HG03342 (cell line): Measurements from ENCODE around the gene CD37.
"Not testable (repeated sequence)": the region's sequence is repeated elsewhere in the genome, so short reads cannot be mapped to it uniquely, and the experiment has no call there.

Experiments used
- ATAC-seq: cut with Tn5 transposase; IDR thresholded peaks from one replicate; pipeline ENCODE4 v1.9.1; 2021; ENCODE audit warnings: mild to moderate bottlenecking, moderate library complexity; ENCODE audit not compliant: unreplicated experiment

The CD37 gene

DNA sequence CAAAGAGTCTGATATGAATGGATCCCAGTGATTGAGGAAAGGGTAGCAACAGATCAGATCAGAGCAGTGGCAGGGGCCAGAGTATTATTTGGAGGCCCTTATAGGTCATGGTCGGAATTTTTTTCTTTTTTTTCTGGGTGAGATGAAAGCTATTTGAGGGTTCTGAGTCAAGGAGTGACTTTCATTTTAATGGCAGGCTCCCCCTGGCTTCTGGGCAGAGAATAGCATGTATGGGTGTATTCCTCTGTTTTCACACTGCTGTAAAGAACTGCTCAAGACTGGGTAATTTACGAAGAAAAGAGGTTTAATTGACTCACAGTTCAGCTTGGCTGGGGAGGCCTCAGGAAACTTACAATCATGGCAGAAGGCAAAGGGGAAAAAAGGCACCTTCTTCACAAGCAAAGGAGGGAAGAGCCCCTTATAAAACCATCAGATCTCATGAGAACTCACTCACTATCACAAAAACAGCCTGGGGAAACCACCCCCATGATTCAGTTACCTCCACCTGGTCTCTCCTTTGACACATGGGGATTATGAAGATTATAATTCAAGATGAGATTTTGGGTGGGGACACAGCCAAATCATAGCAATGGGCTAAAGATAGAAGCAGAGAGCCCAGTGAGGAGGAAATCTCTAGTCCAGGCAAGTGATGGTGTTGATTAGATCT, 7.2 kb upstream of the CD37 start:
- ATAC-seq = no peak

DNA sequence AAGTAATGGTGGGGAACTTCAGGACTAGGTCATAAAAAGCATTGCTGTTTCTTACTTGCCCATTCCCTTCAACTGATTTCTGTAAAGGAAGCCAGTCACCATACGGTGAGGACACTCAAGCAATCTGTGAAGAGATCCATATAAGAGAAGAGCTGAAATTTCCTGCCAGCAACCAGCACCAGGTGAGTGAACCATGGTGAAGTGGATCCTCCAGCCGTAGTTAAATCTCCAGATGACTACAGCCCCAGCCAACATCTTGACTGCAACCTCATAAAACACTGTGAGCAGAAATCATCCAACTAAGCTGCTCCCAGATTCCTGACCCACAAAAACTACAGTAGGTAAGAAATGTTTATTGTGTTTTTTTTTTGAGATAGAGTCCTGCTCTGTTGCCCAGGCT, 6.5 kb upstream of the CD37 start:
- ATAC-seq = no peak

DNA sequence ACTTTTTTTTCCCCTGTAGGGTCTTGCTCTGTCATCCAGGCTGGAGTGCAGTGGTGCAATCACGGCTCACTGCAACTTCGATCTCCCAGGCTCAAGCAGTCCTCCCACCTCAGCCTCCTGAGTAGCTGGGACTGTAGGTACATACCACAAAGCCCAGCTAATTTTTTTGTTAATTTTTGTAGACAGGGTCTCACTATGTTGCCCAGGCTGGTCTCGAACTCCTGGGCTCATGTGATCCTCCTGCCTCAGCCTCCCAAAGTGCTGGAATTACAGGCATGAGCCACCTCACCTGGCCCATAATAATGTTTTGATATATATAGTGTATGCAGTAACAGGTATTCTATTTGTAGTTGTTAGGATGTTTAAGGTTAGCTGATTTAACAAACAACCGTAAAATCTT, 4.0 kb upstream of the CD37 start:
- ATAC-seq = not testable (repeated sequence)

DNA sequence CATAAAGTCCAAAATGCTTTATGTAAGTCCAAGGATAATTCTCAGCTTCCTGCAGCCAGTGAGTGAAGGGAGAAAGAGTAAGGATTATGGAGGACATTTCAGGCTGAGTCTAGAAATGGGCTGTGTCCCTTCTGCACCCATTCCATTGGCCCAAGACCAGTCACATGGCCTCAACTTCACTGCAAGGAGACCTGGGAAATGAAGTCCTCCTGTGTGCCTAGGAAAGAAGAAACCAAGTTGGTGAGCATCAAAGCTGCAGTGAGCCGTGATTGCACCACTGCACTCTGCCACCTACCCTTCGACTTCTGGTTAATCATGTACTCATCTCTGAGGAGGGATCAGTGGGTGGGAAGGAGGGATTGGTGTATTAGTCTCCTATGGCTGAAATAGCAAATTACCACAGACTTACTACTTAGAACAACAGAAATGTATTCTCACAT, 3.6 kb upstream of the CD37 start:
- peak; percentile 55 for ATAC-seq

DNA sequence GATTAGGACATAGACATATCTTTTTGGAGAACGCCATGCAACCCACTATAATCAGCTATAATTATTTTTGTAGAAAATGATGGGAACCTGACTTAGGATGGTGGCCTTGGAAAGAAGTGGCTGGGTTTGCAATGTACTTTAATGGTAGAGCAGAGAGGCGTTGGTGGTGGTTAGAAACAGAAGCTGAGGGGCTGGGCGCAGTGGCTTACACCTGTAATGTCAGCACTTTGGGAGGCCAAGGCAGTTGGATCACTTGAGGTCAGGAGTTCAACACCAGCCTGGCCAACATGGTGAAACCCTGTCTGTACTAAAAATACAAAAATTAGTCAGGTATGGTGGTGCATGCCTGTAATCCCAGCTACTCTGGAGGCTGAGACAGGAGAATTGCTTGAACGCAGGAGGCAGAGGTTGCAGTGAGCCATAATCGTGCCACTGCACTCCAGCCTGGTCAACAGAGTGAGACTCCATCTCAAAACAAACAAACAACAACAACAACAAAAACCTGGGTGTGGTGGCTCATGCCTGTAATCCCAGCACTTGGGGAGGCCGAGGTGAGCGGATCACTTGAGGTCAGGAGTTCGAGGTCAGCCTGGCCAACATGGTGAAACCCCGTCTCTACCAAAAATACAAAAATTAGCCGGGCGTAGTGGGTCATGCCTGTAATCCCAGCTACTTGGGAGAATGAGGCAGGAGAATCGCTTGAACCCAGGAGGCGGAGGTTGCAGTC, 2.4 kb upstream of the CD37 start:
- not testable (repeated sequence) for ATAC-seq

DNA sequence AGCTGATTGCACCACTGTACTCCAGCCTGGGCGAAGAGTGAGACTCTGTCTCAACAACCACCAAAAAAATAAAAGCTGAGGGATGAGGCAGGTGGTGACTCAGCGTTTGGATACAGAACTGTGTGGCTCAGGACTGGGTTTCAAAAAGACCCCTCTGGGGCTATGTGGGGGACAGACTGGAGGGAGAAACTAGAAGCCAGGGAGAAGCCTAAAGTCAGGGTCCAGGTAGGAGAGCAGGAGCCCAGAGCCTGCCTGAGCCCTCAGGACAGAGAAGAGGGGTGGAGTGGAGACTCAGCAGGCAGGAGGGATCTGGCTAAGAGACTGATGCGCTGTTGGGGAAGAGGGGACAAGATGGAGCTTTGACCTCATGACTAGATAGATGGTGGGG, 1.8 kb upstream of the CD37 start:
- no peak for ATAC-seq

DNA sequence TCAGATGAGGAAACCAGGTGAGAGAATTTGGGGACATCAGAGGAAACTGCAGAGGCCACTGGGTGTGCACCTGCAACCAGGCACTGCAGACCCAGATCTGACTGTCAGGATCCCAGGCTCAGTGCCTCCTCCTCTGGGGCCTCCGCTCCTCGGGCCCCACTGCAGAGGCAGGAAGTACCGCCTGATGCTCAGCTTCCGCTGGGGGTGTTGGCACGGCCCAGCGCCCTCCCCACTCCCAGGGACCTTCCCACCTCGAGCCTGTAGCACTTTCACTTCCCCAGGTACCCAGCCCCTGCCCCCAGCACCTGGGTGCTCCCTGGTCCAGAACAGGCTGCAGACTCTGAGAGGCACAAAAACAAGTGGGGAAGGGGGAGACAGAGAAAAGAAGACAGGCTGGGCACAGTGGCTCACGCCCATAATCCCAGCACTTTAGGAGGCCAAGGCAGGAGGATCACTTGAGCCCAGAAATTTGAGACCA, 1.4 kb upstream of the CD37 start:
- peak; percentile 39 for ATAC-seq

DNA sequence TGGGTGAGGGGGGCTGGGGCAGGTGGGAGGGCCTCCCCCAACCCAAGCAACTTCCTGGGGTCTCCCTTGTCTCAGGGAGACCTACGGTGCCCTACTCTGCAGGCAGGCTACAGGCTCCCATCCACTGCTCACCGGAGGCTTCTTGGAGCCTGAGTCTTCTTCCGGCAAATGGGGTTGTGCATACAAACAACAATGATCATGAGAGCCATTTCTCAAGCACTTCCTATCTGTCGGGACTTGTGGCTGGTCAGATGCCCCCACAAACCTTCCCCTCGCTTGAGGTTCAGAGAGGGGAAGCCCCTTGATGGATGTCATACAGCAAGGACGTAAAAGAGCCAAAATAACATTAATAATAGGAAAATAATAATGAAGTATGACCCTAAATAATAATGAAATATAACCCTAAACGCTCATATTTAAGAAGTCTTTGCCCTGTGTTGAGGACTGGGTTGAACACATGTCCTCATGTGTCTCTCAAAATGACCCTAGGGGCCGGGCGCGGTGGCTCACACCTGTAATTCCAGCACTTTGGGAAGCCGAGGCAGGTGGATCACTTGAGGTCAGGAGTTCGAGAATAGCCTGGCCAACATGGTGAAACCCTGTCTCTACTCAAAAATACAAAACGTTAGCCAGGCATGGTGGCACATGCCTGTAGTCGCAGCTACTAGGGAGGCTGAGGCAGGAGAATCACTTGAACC, 727 bp downstream of the CD37 start:
- no peak for ATAC-seq

DNA sequence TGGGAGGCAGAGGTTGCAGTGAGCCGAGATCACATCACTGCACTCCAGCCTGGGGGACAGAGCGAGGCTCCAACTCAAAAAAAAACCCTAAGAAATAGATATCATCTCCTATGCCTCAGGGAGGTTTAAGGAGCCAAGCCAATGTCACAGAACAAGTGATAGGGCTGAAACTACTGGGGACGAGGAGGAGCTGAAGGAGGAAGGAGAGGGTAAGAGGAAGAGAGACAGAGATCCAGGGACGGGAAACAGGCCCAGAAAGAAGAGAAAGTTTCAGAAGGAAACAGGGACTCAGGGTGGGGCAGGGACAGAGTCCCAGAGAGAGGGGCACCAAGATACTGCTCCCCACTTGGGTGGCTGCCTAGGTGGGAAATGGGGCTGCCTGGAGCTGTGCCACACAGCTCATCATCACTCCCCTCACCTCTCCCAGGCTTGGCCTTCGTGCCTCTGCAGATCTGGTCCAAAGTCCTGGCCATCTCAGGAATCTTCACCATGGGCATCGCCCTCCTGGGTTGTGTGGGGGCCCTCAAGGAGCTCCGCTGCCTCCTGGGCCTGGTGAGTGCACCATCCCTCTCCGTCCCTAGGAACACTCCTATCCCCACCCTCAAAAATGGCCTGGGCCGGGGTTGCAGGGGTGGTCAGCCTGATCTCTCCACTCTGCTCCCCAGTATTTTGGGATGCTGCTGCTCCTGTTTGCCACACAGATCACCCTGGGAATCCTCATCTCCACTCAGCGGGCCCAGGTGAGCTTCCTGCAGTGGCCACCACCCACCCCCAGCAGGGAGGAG, 1.5 kb downstream of the CD37 start:
- no peak for ATAC-seq

DNA sequence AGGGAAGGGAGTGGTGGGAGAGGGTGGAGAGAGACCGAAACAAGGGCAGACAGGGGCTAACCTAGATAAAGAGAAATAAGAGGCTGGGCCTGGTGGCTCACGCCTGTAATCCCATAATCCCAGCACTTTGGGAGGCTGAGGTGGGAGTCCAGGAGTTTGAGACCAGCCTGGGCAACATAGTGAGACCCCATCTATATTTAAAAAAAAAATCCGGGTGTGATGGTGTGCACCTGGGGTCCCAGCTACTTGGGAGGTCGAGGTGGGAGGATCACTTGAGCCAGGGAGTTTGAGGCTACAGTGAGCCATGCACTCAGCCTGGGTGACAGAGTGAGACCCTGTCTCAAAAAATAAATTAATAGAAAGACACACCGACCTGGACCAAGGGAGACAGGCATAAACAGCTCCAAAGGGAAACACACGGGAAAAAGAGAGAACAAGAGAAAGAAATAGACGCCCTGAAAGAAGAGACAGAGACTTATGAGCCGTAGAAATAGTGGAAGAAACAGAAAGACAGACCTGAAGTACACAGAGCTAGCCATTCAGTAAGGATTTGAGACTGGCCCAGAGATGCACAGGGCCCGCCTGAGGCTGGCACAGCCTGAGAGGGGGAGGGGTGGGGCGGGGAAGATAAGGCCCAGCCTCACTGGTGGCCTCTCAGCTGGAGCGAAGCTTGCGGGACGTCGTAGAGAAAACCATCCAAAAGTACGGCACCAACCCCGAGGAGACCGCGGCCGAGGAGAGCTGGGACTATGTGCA, 2.2 kb downstream of the CD37 start:
- ATAC-seq = no peak

DNA sequence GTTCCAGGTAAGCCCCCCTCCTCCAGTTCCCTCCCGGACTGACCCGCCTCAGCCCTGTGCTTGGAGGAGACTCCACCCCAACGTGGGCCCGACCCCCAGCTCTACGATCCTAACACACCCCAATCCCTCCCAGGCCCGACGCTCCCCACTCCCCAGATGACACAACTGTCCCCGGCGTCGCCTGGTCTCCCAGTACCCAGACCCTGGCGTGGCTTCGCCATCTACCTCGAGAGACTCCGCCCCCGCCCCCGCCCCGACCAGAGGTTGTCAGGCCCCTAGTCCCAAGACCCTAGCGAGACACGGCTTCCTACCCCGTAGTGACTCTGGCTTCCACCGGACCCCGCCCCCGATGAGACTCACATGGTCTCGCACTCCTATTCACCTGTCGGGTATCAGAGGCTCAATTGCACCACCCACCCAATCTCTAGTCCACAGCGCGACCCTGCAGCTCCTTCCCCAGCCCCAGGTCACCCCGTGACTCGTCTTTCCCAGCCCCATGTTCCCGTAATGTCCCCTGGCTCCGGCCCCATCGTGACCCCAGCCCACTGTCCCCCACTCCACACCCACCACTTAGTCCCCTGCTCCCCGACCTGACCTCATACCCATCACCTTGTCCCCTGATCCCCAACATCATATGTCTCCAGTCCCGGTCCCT, 2.9 kb downstream of the CD37 start:
- no peak for ATAC-seq

DNA sequence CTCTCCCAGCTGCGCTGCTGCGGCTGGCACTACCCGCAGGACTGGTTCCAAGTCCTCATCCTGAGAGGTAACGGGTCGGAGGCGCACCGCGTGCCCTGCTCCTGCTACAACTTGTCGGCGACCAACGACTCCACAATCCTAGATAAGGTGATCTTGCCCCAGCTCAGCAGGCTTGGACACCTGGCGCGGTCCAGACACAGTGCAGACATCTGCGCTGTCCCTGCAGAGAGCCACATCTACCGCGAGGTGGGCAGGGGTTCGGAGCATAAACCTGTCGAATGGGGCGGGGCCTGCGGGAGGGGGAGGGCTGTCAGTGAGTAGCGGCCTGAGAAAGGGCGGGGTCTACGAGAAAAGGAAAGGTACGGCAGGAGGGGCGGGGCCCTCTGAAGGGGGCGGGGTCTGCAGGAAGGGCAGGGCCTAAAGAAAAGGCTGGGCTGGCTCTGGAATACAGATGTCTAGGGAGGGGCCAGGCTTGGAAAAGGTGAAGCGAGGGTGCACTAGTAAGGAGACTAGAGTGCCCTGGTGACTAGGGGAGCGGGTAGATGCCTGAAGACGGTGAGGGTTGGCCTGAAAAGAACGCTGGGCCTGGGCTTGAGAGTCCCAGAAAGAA, 3.6 kb downstream of the CD37 start:
- ATAC-seq = no peak

DNA sequence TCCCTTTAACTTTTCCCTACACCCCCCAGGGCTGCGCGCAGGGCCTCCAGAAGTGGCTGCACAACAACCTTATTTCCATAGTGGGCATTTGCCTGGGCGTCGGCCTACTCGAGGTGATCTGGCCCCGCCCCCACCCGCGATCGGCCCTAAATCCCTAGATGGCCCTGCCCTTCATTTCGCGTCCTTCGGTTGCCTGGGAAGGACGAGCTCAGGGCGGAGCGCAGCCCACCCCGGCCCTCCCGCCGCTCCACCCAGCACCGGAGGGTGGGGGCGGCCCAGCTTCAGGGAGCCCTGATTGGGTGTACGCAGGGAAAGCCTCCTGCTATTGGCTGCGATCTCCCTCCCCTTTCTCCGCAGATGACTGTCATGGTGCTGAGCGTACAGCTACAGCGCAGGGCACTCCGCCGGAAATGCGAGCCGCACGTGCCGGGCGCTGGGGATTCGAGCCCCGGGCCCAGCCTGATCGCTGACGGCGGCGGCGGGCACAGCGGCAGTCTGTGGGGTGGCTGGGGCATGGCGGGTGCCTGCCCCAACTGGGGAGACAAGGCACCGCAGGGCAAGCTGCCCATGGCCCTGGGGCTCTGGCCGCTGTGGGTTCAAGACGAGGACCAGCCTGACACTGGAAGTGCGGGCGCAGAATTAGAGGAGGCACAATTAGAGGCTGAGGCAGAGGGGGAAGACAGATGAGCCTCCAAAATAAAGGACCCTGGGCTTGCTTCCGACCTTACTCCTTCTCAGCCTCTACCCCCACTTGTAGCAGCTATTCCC, 4.3 kb downstream of the CD37 start:
- ATAC-seq = no peak

DNA sequence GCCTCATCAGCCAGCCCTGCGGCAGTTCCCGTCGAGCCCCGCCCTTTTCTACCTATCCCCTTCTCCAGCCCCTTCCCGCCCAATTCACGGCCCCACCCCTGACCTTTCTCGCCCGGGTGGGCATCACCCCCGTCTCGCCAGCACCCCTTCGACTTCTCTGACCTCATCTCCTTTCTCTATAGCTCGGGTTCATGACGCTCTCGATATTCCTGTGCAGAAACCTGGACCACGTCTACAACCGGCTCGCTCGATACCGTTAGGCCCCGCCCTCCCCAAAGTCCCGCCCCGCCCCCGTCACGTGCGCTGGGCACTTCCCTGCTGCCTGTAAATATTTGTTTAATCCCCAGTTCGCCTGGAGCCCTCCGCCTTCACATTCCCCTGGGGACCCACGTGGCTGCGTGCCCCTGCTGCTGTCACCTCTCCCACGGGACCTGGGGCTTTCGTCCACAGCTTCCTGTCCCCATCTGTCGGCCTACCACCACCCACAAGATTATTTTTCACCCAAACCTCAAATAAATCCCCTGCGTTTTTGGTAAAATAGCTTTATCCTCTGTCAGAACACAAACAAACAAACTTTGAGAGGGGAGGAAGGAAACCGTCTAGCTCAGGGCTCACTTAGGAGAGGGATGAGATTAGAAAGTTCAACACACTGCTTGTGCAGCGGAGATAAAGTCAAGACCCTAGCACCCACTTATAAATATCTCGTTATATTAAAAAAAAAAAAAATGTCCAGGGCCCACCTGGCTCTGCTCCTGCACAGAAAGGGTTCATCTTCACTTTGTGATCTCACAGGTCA, 5.1 kb downstream of the CD37 start:
- peak; percentile 61 for ATAC-seq

DNA sequence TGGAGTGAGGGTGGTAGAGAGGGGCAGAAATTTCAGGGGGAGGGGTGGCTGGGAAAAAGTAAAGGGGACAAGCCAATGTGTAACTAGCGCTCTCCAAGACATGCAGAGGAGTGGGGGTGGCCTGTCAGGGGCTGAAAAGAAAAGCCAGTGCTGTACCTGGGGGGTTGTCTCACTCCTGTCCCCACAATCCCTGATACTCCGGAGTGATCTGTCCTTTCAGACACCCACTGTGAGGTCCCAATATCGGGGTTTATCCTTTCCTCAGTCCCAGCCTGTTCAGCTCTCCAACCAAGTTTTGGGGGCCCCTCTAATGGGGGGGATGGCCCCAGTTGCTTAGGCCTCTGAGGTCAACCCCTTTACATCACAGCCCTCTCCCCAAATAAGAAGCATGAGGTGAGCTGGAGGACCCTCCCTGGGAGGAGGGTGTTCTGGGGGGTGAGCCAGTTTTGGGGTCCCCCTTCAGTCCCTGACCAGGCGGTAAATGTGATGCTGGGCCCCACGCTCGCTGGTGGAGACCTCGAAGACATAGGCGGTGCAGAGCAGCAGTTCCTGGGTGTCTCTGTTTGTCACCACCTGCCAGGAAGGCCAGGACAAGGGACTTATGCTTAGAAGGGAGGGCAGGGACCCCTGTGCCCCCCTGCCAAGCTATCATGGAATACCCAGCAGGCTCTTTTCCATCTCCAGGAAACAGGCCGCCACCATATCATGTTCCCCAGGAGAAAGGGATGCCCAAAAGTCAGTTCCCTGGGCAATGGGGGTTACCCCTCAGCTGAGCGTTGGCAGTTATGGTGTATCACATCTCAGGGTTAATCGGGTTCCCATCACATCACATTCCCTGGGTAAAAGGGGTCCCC, 5.9 kb downstream of the CD37 start:
- ATAC-seq = no peak

DNA sequence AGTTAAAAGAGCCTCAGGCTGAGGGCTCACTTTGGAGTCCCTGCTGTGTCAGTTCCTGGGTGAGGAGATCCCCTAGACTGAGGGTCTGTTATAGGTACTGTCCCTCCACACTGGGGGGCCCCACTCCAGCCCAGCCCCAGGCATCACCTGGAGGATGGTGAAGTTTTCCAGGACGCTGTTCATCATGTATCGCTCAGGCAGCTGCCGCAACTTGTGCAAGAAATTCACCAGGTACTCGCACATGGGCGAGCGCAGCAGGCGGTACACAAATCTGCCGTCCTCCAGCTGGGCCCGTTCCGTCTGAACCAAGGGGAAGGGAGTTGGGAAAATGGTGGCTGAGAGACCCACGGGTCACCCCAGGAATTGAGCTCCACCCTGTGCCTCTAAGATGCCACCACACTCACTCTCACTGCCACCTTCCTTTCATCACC, 7.1 kb downstream of the CD37 start:
- no peak for ATAC-seq

DNA sequence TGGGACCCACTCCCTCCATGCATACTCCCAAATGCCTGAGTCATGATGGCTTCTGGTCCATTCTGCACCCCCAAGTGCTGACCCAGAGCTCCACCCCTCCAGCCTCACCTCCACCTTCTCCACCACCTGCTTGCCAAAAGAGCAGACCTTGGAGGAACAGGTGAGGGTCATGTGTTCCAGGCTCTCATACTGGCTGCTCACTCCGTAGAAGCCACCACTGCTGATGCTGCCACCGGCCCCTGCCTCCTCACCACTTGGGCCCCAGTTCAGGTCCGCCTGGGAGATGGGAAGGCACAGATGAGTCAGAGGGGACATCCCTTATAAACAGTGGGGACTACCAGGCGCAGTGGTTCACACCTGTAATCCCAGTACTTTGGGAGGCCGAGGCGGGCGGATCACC, 7.9 kb downstream of the CD37 start:
- no peak for ATAC-seq
